ENCODE measurements around the gene TSEN54.

The TSEN54 gene

GRCh38 chr17:75542728-75543336, 26.5 kb downstream of the TSEN54 start:
- DNase-seq = no peak

GRCh38 chr17:75544250-75544649, 27.9 kb downstream of the TSEN54 start:
- TF ChIP-seq CTCF (IDR thresholded peaks at IDR 0.05) = no peak
- Mint-ChIP-seq H3K9me3 (no peaks in the 10 kb centered on the region), H3K4me3 (no peak overlapping the region), H3K27me3 (ENCODE audit: low read depth, poor library complexity) (peaks cover 37% of the 10 kb centered on the region), H3K4me1 (peaks cover 63% of the 10 kb centered on the region), H3K27ac (no peak overlapping the region), H3K36me3 (ENCODE audit: low read depth) (no peaks in the 10 kb centered on the region)
- no peak for DNase-seq

More at GRCh38 chr17:75542728-75543336, 26.5 kb downstream of the TSEN54 start:
- Mint-ChIP-seq H3K27ac (no peak overlapping the region), H3K36me3 (ENCODE audit: low read depth) (no peaks in the 10 kb centered on the region), H3K4me1 (peaks cover 61% of the 10 kb centered on the region), H3K4me3 (no peak overlapping the region), H3K27me3 (ENCODE audit: low read depth, poor library complexity) (peaks cover 33% of the 10 kb centered on the region), H3K9me3 (no peaks in the 10 kb centered on the region)
- no peak for TF ChIP-seq CTCF (IDR thresholded peaks at IDR 0.05)

GRCh38 chr17:75546181-75546580, 29.9 kb downstream of the TSEN54 start:
- Mint-ChIP-seq H3K27me3 (ENCODE audit: low read depth, poor library complexity) (peaks cover 30% of the 10 kb centered on the region), H3K36me3 (ENCODE audit: low read depth) (no peaks in the 10 kb centered on the region), H3K27ac (no peak overlapping the region), H3K4me1 (peaks cover 64% of the 10 kb centered on the region), H3K9me3 (no peaks in the 10 kb centered on the region), H3K4me3 (no peak overlapping the region)
- no peak for TF ChIP-seq CTCF (IDR thresholded peaks at IDR 0.05)
- DNase-seq = no peak

- Mint-ChIP-seq H3K4me3 (no peak overlapping the region), H3K27me3 (ENCODE audit: low read depth, poor library complexity) (peaks cover 25% of the 10 kb centered on the region), H3K4me1 (peaks cover 63% of the 10 kb centered on the region), H3K36me3 (ENCODE audit: low read depth) (no peaks in the 10 kb centered on the region), H3K27ac (no peak overlapping the region), H3K9me3 (no peaks in the 10 kb centered on the region)
- DNase-seq = no peak
- no peak for TF ChIP-seq CTCF (IDR thresholded peaks at IDR 0.05)
Observed at GRCh38 chr17:75547091-75547490, 30.8 kb downstream of the TSEN54 start.

- peaks cover 67% of the 10 kb centered on the region for H3K4me1 Mint-ChIP-seq
- peaks cover 23% of the 10 kb centered on the region for H3K27me3 Mint-ChIP-seq (ENCODE audit: low read depth, poor library complexity)
- no peak for TF ChIP-seq CTCF (IDR thresholded peaks at IDR 0.05)
- H3K36me3 Mint-ChIP-seq (ENCODE audit: low read depth) = no peaks in the 10 kb centered on the region
- H3K9me3 Mint-ChIP-seq = no peaks in the 10 kb centered on the region
- no peak overlapping the region for H3K27ac Mint-ChIP-seq
- H3K4me3 Mint-ChIP-seq = no peak overlapping the region
- DNase-seq = no peak
Observed at GRCh38 chr17:75548813-75549212, 32.5 kb downstream of the TSEN54 start.

All from nephron progenitor cell (in vitro differentiated cells).